CD4-positive, CD25-positive, alpha-beta regulatory T cell (primary cell): Measurements from ENCODE around the gene HSDL1. TPM values are rescaled to one million over a fixed set of nuclear protein-coding genes. Genes with fewer than 3 reads are reported as not detected.

Source experiments
- ATAC-seq, 2 donors: fragments of 150-1000 bp; cut with Tn5 transposase; one replicate each; pipeline ENCODE4 v1.10.0; 2021; ENCODE audit warnings: low read depth in 2 of 2, moderate number of reproducible peaks in 2 of 2, moderate library complexity in 1 of 2
- DNase-seq, 3 donors: peaks; one replicate each; pipeline versions ENCODE4 v3.0.0 to v3.0.0-alpha.2; 2012 to 2022; ENCODE audit warnings: mixed read lengths in 1 of 3
- H3K27ac ChIP-seq: one replicate; pipeline ENCODE4 v1.7.0; 2013; ENCODE audit warnings: mild to moderate bottlenecking, low read length; ENCODE audit not compliant: insufficient read depth, poor library complexity, severe bottlenecking
- H3K27me3 ChIP-seq: one replicate; pipeline ENCODE4 v1.7.0; 2013; ENCODE audit warnings: low read length; ENCODE audit not compliant: control insufficient read depth, insufficient read depth
- H3K36me3 ChIP-seq: one replicate; pipeline ENCODE4 v1.7.0; 2013; ENCODE audit warnings: mild to moderate bottlenecking, low read length, moderate library complexity; ENCODE audit not compliant: control insufficient read depth, insufficient read depth
- H3K4me1 ChIP-seq: 2 replicates; pipeline ENCODE4 v1.7.0; 2013; ENCODE audit warnings: mild to moderate bottlenecking, low read length; ENCODE audit not compliant: insufficient read depth, control insufficient read depth, poor library complexity, severe bottlenecking
- H3K4me3 ChIP-seq: one replicate; pipeline ENCODE4 v1.7.0; 2013; ENCODE audit warnings: low read depth, mild to moderate bottlenecking, low read length, moderate library complexity
- H3K9me3 ChIP-seq, 2 experiments: 1 replicate in 1 of 2; 2 replicates in 1 of 2; pipeline ENCODE4 v1.7.0; 2013; ENCODE audit warnings: low read length in 2 of 2, mild to moderate bottlenecking in 1 of 2, moderate library complexity in 1 of 2; ENCODE audit not compliant: control insufficient read depth in 2 of 2
- H3K27ac Mint-ChIP-seq, 3 donors: one replicate each; pipeline ENCODE4 v1.8.0; 2020 to 2022; ENCODE audit warnings: mild to moderate bottlenecking in 3 of 3, mixed read lengths in 3 of 3, moderate library complexity in 2 of 3
- H3K27me3 Mint-ChIP-seq: one replicate; pipeline ENCODE4 v1.8.0; 2022; ENCODE audit warnings: mild to moderate bottlenecking, mixed read lengths
- H3K36me3 Mint-ChIP-seq: one replicate; pipeline ENCODE4 v1.8.0; 2020; ENCODE audit warnings: mixed read lengths
- H3K4me1 Mint-ChIP-seq, 4 donors: one replicate each; pipeline ENCODE4 v1.8.0; 2020 to 2022; ENCODE audit warnings: mixed read lengths in 4 of 4, mild to moderate bottlenecking in 1 of 4
- H3K4me3 Mint-ChIP-seq, 4 donors: one replicate each; pipeline ENCODE4 v1.8.0; 2020 to 2022; ENCODE audit warnings: mild to moderate bottlenecking in 4 of 4, mixed read lengths in 4 of 4, moderate library complexity in 3 of 4
- H3K9me3 Mint-ChIP-seq, 7 donors: one replicate each; pipeline ENCODE4 v1.8.0; 2020 to 2022; ENCODE audit warnings: mixed read lengths in 7 of 7, mild to moderate bottlenecking in 3 of 7, moderate library complexity in 2 of 7
- polyA plus RNA-seq, 4 donors: library from polyadenylated mRNA; unstranded; fragments of 300-500 nt; fragmentation: Illumina TruSeq; gene quantifications; one replicate each; pipeline ENCODE4 v1.2.3, GENCODE V29; 2021
- total RNA-seq: library from RNA; stranded (reverse); gene quantifications from one replicate; pipeline ENCODE4 v1.2.3, GENCODE V29; 2022

Gene HSDL1
- total and polyA plus RNA-seq, 5 donors from 2014 or later: 6.8 to 17.3 (median 9.9) TPM

GRCh38 chr16:84080813-84081212 is 64.2 kb downstream of the HSDL1 start:
- Histone ChIP-seq H3K27ac (no peak overlapping the region), H3K9me3 (no peaks in the 10 kb centered on the region), H3K36me3 (peaks cover 77% of the 10 kb centered on the region), H3K4me1 (peaks cover 11% of the 10 kb centered on the region), H3K27me3 (no peaks in the 10 kb centered on the region), H3K4me3 (no peak overlapping the region)
- peaks cover 37% of the 10 kb centered on the region for H3K36me3 Mint-ChIP-seq
- no peak overlapping the region for H3K4me3 Mint-ChIP-seq
- peaks cover 13 to 28% (median 18%) of the 10 kb centered on the region in 4 donors for H3K4me1 Mint-ChIP-seq
- no peaks in the 10 kb centered on the region for H3K27me3 Mint-ChIP-seq
- no peaks in the 10 kb centered on the region for H3K9me3 Mint-ChIP-seq
- H3K27ac Mint-ChIP-seq: no peak overlapping the region
- DNase-seq (no peak), ATAC-seq (no peak)

- Mint-ChIP-seq H3K4me1 (peaks cover 11 to 28% (median 16%) of the 10 kb centered on the region in 4 donors), H3K9me3 (no peaks in the 10 kb centered on the region), H3K27ac (peak overlapping the region in 1 of 3 donors; percentile 65), H3K27me3 (no peaks in the 10 kb centered on the region), H3K36me3 (peaks cover 41% of the 10 kb centered on the region), H3K4me3 (no peak overlapping the region)
- H3K9me3 ChIP-seq: no peaks in the 10 kb centered on the region
- peaks cover 7% of the 10 kb centered on the region for H3K4me1 ChIP-seq
- ATAC-seq (no peak), DNase-seq (no peak)
- H3K4me3 ChIP-seq: no peak overlapping the region
- H3K27ac ChIP-seq: no peak overlapping the region
- no peaks in the 10 kb centered on the region for H3K27me3 ChIP-seq
- peaks cover 81% of the 10 kb centered on the region for H3K36me3 ChIP-seq
Observed at GRCh38 chr16:84080378-84080777, 64.6 kb downstream of the HSDL1 start.

GRCh38 chr16:84079664-84080063 is 65.3 kb downstream of the HSDL1 start:
- no peaks in the 10 kb centered on the region for H3K9me3 ChIP-seq
- Mint-ChIP-seq H3K27me3 (no peaks in the 10 kb centered on the region), H3K36me3 (peaks cover 46% of the 10 kb centered on the region), H3K9me3 (no peaks in the 10 kb centered on the region), H3K4me3 (no peak overlapping the region), H3K27ac (no peak overlapping the region), H3K4me1 (peaks cover 7 to 24% (median 14%) of the 10 kb centered on the region in 4 donors)
- ATAC-seq (no peak), DNase-seq (no peak)
- H3K4me1 ChIP-seq: no peaks in the 10 kb centered on the region
- no peak overlapping the region for H3K27ac ChIP-seq
- H3K4me3 ChIP-seq: no peak overlapping the region
- H3K27me3 ChIP-seq: no peaks in the 10 kb centered on the region
- H3K36me3 ChIP-seq: peaks cover 89% of the 10 kb centered on the region

GRCh38 chr16:84075376-84075775 is 69.6 kb downstream of the HSDL1 start:
- H3K4me1 ChIP-seq: no peaks in the 10 kb centered on the region
- peaks cover 47% of the 10 kb centered on the region for H3K36me3 Mint-ChIP-seq
- no peak overlapping the region for H3K27ac ChIP-seq
- H3K4me1 Mint-ChIP-seq: peaks cover 0 to 17% (median 12%) of the 10 kb centered on the region in 4 donors
- H3K27ac Mint-ChIP-seq: no peak overlapping the region
- no peaks in the 10 kb centered on the region for H3K9me3 ChIP-seq
- H3K27me3 ChIP-seq: no peaks in the 10 kb centered on the region
- DNase-seq (no peak), ATAC-seq (no peak)
- peaks cover 89% of the 10 kb centered on the region for H3K36me3 ChIP-seq
- no peaks in the 10 kb centered on the region for H3K27me3 Mint-ChIP-seq
- H3K9me3 Mint-ChIP-seq: no peaks in the 10 kb centered on the region
- no peak overlapping the region for H3K4me3 Mint-ChIP-seq
- H3K4me3 ChIP-seq: no peak overlapping the region

GRCh38 chr16:84074721-84075120 is 70.3 kb downstream of the HSDL1 start:
- ATAC-seq (no peak), DNase-seq (no peak)
- no peak overlapping the region for H3K4me3 Mint-ChIP-seq
- no peaks in the 10 kb centered on the region for H3K27me3 ChIP-seq
- peak overlapping the region in 1 of 3 donors; percentile 42 for H3K27ac Mint-ChIP-seq
- peaks cover 0 to 17% (median 12%) of the 10 kb centered on the region in 4 donors for H3K4me1 Mint-ChIP-seq
- no peak overlapping the region for H3K4me3 ChIP-seq
- no peaks in the 10 kb centered on the region for H3K27me3 Mint-ChIP-seq
- no peaks in the 10 kb centered on the region for H3K9me3 ChIP-seq
- H3K36me3 Mint-ChIP-seq: peaks cover 42% of the 10 kb centered on the region
- no peak overlapping the region for H3K27ac ChIP-seq
- H3K36me3 ChIP-seq: peaks cover 89% of the 10 kb centered on the region
- H3K9me3 Mint-ChIP-seq: no peaks in the 10 kb centered on the region
- H3K4me1 ChIP-seq: no peaks in the 10 kb centered on the region

Other genes starting within 250 kb of the HSDL1 start
- 6.5 TPM for gene MLYCD, start 246.1 kb downstream of the HSDL1 start, total RNA-seq
- gene MLYCD, start 246.1 kb downstream of the HSDL1 start, polyA plus RNA-seq: 1 to 10 TPM; 1.9 to 3.0 (median 2.2) TPM
- 0.72 TPM for gene OSGIN1, start 191.9 kb downstream of the HSDL1 start, total RNA-seq
- gene OSGIN1, start 191.9 kb downstream of the HSDL1 start, polyA plus RNA-seq: under 1 TPM in 1 of 4 donors, not detected in 3; 0.29 TPM
- not detected for gene NECAB2, start 176.9 kb downstream of the HSDL1 start, total RNA-seq
- not detected for gene NECAB2, start 176.9 kb downstream of the HSDL1 start, polyA plus RNA-seq
- gene SLC38A8, start 102.4 kb downstream of the HSDL1 start, total RNA-seq: not detected
- gene SLC38A8, start 102.4 kb downstream of the HSDL1 start, polyA plus RNA-seq: not detected
- gene MBTPS1, start 28.2 kb downstream of the HSDL1 start, total RNA-seq: 118 TPM
- 10 to 100 TPM; 40.6 to 62.5 (median 47.8) TPM for gene MBTPS1, start 28.2 kb downstream of the HSDL1 start, polyA plus RNA-seq
- gene DNAAF1, start 131 bp upstream of the HSDL1 start, total RNA-seq: 0.27 TPM
- under 1 TPM in 3 of 4 donors, not detected in 1; 0.03 to 0.81 (median 0.33) TPM for gene DNAAF1, start 131 bp upstream of the HSDL1 start, polyA plus RNA-seq
- 90.6 TPM for gene TAF1C, start 41.9 kb upstream of the HSDL1 start, total RNA-seq
- 1 to 10 TPM; 6.3 to 8.6 (median 7.2) TPM for gene TAF1C, start 41.9 kb upstream of the HSDL1 start, polyA plus RNA-seq
- not detected for gene ADAD2, start 46.0 kb upstream of the HSDL1 start, total RNA-seq
- gene ADAD2, start 46.0 kb upstream of the HSDL1 start, polyA plus RNA-seq: under 1 TPM in 3 of 4 donors, not detected in 1; 0.07 to 0.40 (median 0.25) TPM
- gene KCNG4, start 94.8 kb upstream of the HSDL1 start, total RNA-seq: not detected
- gene KCNG4, start 94.8 kb upstream of the HSDL1 start, polyA plus RNA-seq: not detected
- gene WFDC1, start 149.7 kb upstream of the HSDL1 start, total RNA-seq: not detected
- not detected for gene WFDC1, start 149.7 kb upstream of the HSDL1 start, polyA plus RNA-seq
- gene ATP2C2, start 223.4 kb upstream of the HSDL1 start, total RNA-seq: not detected
- under 1 TPM in 1 of 4 donors, not detected in 3; 0.10 TPM for gene ATP2C2, start 223.4 kb upstream of the HSDL1 start, polyA plus RNA-seq